ENCODE results near the gene C4A. TPM values are rescaled to one million over a fixed set of nuclear protein-coding genes. Genes with fewer than 3 reads are reported as not detected.

C4A gene
- total RNA-seq, 1 experiment from 2014 or later = 2.2 TPM

DNA sequence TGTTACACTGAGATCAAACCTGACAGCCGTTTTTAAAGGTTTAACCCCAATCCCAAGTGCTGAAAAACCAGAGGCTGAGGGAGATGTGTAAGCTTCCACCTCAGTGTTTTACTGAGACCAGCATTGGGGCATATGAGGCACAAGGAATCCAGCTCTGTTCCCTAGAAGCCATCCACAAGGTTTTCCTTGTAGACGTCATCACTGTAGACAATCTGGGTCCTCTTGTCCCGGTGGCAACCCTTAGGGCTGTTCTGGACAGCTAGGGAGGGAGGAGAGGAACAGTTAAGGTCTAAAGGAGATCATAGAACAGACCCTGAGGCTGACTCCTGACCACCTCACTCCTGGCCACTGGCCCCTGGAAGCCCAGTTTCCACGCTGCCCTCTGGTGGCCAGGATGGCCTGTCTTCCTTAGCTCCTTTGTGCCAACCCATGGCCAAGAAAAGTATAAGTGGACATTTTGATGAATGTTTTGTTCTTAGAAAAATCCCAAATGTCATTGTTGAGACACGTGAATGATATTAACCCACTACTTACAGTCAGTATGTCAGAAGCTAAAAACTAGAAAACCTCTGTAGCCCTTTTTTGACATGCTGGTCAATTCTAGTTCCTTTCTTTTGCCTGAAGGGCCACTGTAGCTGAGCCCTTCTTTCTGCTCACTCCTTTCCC, 29.6 kb upstream of the C4A start:
- H3K9me3 ChIP-seq (ENCODE audit: low read length) = no peaks in the 10 kb centered on the region
- H3K79me2 ChIP-seq (ENCODE audit: low read length) = peaks cover 11% of the 10 kb centered on the region
- no peak overlapping the region for H2AFZ ChIP-seq (ENCODE audit: low read length)
- H3K27me3 ChIP-seq (ENCODE audit: low read length) = no peaks in the 10 kb centered on the region
- H3K9ac ChIP-seq (ENCODE audit: low read length) = no peak overlapping the region
- BruUV-seq (replicated peaks) = no TSS peak
- H3K4me3 ChIP-seq (ENCODE audit: low read length) = no peak overlapping the region
- ATAC-seq = peak; percentile 82
- no peaks in the 10 kb centered on the region for H3F3A ChIP-seq (ENCODE audit: low read length, unreplicated experiment)
- peaks cover 44% of the 10 kb centered on the region for H3K36me3 ChIP-seq (ENCODE audit: low read depth, low read length)
- TF ChIP-seq, protein P1, sequence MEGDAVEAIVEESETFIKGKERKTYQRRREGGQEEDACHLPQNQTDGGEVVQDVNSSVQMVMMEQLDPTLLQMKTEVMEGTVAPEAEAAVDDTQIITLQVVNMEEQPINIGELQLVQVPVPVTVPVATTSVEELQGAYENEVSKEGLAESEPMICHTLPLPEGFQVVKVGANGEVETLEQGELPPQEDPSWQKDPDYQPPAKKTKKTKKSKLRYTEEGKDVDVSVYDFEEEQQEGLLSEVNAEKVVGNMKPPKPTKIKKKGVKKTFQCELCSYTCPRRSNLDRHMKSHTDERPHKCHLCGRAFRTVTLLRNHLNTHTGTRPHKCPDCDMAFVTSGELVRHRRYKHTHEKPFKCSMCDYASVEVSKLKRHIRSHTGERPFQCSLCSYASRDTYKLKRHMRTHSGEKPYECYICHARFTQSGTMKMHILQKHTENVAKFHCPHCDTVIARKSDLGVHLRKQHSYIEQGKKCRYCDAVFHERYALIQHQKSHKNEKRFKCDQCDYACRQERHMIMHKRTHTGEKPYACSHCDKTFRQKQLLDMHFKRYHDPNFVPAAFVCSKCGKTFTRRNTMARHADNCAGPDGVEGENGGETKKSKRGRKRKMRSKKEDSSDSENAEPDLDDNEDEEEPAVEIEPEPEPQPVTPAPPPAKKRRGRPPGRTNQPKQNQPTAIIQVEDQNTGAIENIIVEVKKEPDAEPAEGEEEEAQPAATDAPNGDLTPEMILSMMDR (conservative IDR thresholded peaks at IDR 0.05; ENCODE audit: low read depth, low read length) = peak; percentile 93
- TF ChIP-seq EZH2 (IDR thresholded peaks at IDR 0.05; ENCODE audit: low read length, unreplicated experiment) (no peak), EZH2phosphoT487 (IDR thresholded peaks at IDR 0.05; ENCODE audit: borderline replicate concordance, low read length) (no peak)
- H3K9me2 ChIP-seq (replicated peaks; ENCODE audit: low read length) = no peaks in the 10 kb centered on the region
- POLR2A ChIA-PET (ENCODE audit: unreplicated experiment) = interaction anchor here (0.8 kb wide), 1 partner anchor 50 kb away, joined by 4 read pairs; the partner anchor contains the start of gene ZBTB12
- H3K27ac ChIP-seq (ENCODE audit: low read length) = no peak overlapping the region
- peak; percentile 66 for DNase-seq
- peaks cover 7% of the 10 kb centered on the region; the same call in 1 of the 2 replicates for H3K4me1 ChIP-seq (ENCODE audit: insufficient read depth, low read length)
- H3K4me2 ChIP-seq (ENCODE audit: low read length) = no peak overlapping the region
- H4K20me1 ChIP-seq (ENCODE audit: low read length) = no peaks in the 10 kb centered on the region
- intact Hi-C loops (cut with micrococcal nuclease) = no loop called here
- CTCF ChIA-PET = interaction anchor here (0.5 to 1.3 kb wide), 5 partner anchors 18 to 87 kb away, joined by 3 to 7 read pairs (median 4); no protein-coding TSS in a partner anchor

DNA sequence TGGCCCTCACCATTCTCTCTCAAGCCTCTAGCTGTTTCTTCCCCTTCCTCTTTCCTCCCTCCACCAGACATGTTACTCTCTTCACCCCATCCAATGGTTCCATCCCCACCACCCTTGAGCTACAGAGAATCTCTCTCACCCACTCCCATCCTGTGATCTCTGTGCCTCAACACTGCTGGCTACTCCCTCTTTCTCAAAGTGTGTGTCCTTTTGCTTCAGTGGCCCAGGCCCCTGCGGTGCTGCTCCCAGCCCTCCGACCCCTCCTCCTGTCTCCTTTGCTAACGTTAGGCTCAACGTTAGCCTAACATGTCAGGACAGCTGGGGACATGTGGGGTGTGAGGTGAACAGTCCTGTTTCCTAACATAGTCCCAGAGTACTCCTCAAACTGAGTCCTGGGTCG, 29.0 kb upstream of the C4A start:
- Histone ChIP-seq H3K36me3 (ENCODE audit: low read depth, low read length) (peaks cover 44% of the 10 kb centered on the region), H3K4me3 (ENCODE audit: low read length) (no peak overlapping the region), H4K20me1 (ENCODE audit: low read length) (no peaks in the 10 kb centered on the region), H3K4me1 (ENCODE audit: insufficient read depth, low read length) (peaks cover 13% of the 10 kb centered on the region), H2AFZ (ENCODE audit: low read length) (no peak overlapping the region), H3F3A (ENCODE audit: low read length, unreplicated experiment) (no peaks in the 10 kb centered on the region), H3K79me2 (ENCODE audit: low read length) (peaks cover 17% of the 10 kb centered on the region), H3K9me3 (ENCODE audit: low read length) (no peaks in the 10 kb centered on the region), H3K9me2 (replicated peaks; ENCODE audit: low read length) (no peaks in the 10 kb centered on the region), H3K27me3 (ENCODE audit: low read length) (no peaks in the 10 kb centered on the region), H3K4me2 (ENCODE audit: low read length) (no peak overlapping the region), H3K9ac (ENCODE audit: low read length) (no peak overlapping the region), H3K27ac (ENCODE audit: low read length) (no peak overlapping the region)
- ATAC-seq = no peak
- CTCF ChIA-PET = interaction anchor here (0.5 to 1.3 kb wide), 3 partner anchors 36 to 88 kb away, joined by 4 to 7 read pairs (median 6); no protein-coding TSS in a partner anchor
- intact Hi-C loops (cut with micrococcal nuclease) = no loop called here
- no TSS peak for BruUV-seq (replicated peaks)
- POLR2A ChIA-PET (ENCODE audit: unreplicated experiment) = interaction anchor here (0.8 kb wide), 1 partner anchor 51 kb away, joined by 4 read pairs; the partner anchor contains the start of gene ZBTB12
- no peak for TF ChIP-seq EZH2phosphoT487 (IDR thresholded peaks at IDR 0.05; ENCODE audit: borderline replicate concordance, low read length)
- no peak for TF ChIP-seq EZH2 (IDR thresholded peaks at IDR 0.05; ENCODE audit: low read length, unreplicated experiment)
- TF ChIP-seq, protein P1 (conservative IDR thresholded peaks at IDR 0.05; ENCODE audit: low read depth, low read length) = no peak
- no peak for DNase-seq

DNA sequence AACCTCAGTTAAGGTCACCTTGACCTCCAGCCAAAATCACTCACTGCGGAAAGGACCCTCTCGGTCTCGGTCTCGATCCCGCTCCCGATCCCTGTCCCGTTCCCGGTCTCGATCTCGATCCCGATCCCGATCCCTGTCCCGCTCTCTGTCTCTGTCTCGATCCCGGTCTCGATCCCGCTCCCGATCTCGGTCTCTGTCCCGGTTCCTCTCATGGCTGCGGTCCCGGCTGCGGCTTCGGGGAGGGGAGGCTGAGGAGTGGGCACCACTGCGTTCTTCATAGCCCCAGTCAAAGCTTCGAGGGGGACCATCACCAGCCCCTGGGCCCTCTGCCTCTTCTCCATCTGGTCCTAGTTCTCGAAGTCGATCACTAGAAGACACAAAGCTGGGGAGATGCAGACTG, 27.3 kb upstream of the C4A start:
- TF ChIP-seq EZH2phosphoT487 (IDR thresholded peaks at IDR 0.05; ENCODE audit: borderline replicate concordance, low read length) (no peak), EZH2 (IDR thresholded peaks at IDR 0.05; ENCODE audit: low read length, unreplicated experiment) (no peak)
- TF ChIP-seq, protein P1 (conservative IDR thresholded peaks at IDR 0.05; ENCODE audit: low read depth, low read length) = no peak
- no peaks in the 10 kb centered on the region for H3K9me3 ChIP-seq (ENCODE audit: low read length)
- peaks cover 30% of the 10 kb centered on the region for H3K79me2 ChIP-seq (ENCODE audit: low read length)
- POLR2A ChIA-PET (ENCODE audit: unreplicated experiment) = no interaction called here
- peaks cover 14% of the 10 kb centered on the region for H3K4me1 ChIP-seq (ENCODE audit: insufficient read depth, low read length)
- H3F3A ChIP-seq (ENCODE audit: low read length, unreplicated experiment) = no peaks in the 10 kb centered on the region
- H4K20me1 ChIP-seq (ENCODE audit: low read length) = no peaks in the 10 kb centered on the region
- no peaks in the 10 kb centered on the region for H3K9me2 ChIP-seq (replicated peaks; ENCODE audit: low read length)
- BruUV-seq (replicated peaks) = no TSS peak
- H3K27ac ChIP-seq (ENCODE audit: low read length) = no peak overlapping the region
- no peak overlapping the region for H3K9ac ChIP-seq (ENCODE audit: low read length)
- H3K27me3 ChIP-seq (ENCODE audit: low read length) = no peaks in the 10 kb centered on the region
- intact Hi-C loops (cut with micrococcal nuclease) = no loop called here
- peaks cover 44% of the 10 kb centered on the region for H3K36me3 ChIP-seq (ENCODE audit: low read depth, low read length)
- ATAC-seq (no peak), DNase-seq (no peak)
- CTCF ChIA-PET = no interaction called here
- no peak overlapping the region for H3K4me3 ChIP-seq (ENCODE audit: low read length)
- no peak overlapping the region for H3K4me2 ChIP-seq (ENCODE audit: low read length)
- no peak overlapping the region for H2AFZ ChIP-seq (ENCODE audit: low read length)
